MCF 10A (cell line): ENCODE results near the gene SLC12A6. TPM values are rescaled to one million over a fixed set of nuclear protein-coding genes. Genes with fewer than 3 reads are reported as not detected.
"Not testable (repeated sequence)": the region's sequence is repeated elsewhere in the genome, so short reads cannot be mapped to it uniquely, and the experiment has no call there.

ENCODE experiments used
- BruUV-seq: library from RNA; stranded (reverse); fragments of 400-500 nt; replicated peaks from 2 replicates; lab custom pipeline; 2021; lab: Mats Ljungman, UMichigan
- CTCF ChIA-PET: fragments of 300-600 bp; sonication (Branson Sonifier 250); formaldehyde crosslinking; extraction: SDS; loops from one replicate; lab custom pipeline; 2021; ENCODE audit warnings: antibody characterized with exemption, inconsistent platforms; lab: Yijun Ruan, JAX
- POLR2A ChIA-PET: fragments of 300-600, 350-650 bp; sonication (Branson Sonifier 250); formaldehyde crosslinking; extraction: SDS; loops from one replicate; lab custom pipeline; 2020; ENCODE audit warnings: antibody characterized with exemption, inconsistent platforms; lab: Yijun Ruan, JAX
- DNase-seq: peaks from one replicate; pipeline ENCODE4 v3.0.0-alpha.2; 2018; ENCODE audit not compliant: unreplicated experiment
- H3K27ac Mint-ChIP-seq: one replicate; pipeline ENCODE4 v1.8.0; 2022; ENCODE audit warnings: mild to moderate bottlenecking, low read depth, mixed read lengths; ENCODE audit not compliant: unreplicated experiment
- H3K27me3 Mint-ChIP-seq: one replicate; pipeline ENCODE4 v1.8.0; 2022; ENCODE audit warnings: mixed read lengths; ENCODE audit not compliant: insufficient read depth, unreplicated experiment
- H3K36me3 Mint-ChIP-seq: one replicate; pipeline ENCODE4 v1.8.0; 2022; ENCODE audit warnings: mild to moderate bottlenecking, moderate library complexity, mixed read lengths; ENCODE audit not compliant: insufficient read depth, unreplicated experiment
- H3K4me1 Mint-ChIP-seq: one replicate; pipeline ENCODE4 v1.8.0; 2022; ENCODE audit warnings: mixed read lengths; ENCODE audit not compliant: insufficient read depth, unreplicated experiment
- H3K4me3 Mint-ChIP-seq: one replicate; pipeline ENCODE4 v1.8.0; 2022; ENCODE audit warnings: mild to moderate bottlenecking, moderate library complexity, mixed read lengths; ENCODE audit not compliant: unreplicated experiment
- H3K9me3 Mint-ChIP-seq: one replicate; pipeline ENCODE4 v1.8.0; 2022; ENCODE audit warnings: mixed read lengths; ENCODE audit not compliant: unreplicated experiment
- intact Hi-C: fragments of 100-400 bp; cut with micrococcal nuclease; formaldehyde crosslinking; loops from 2 replicates; pipeline ENCODE4 v1.14.1; 2022
- total RNA-seq: library from RNA; stranded (reverse); gene quantifications from 2 replicates; pipeline ENCODE4 v1.2.3, GENCODE V29; 2022
- TF ChIP-seq, protein P1 (sequence below): fragments of 200-600 bp; IDR thresholded peaks from one replicate; pipeline ENCODE4 v1.8.0; 2022; ENCODE audit warnings: antibody characterized with exemption, mild to moderate bottlenecking; ENCODE audit not compliant: unreplicated experiment

SLC12A6 gene
- total RNA-seq, 1 experiment from 2014 or later: 11.7 TPM

GRCh38 chr15:34349769-34350168 lies 12.2 kb upstream of the SLC12A6 start:
- TF ChIP-seq, protein P1, sequence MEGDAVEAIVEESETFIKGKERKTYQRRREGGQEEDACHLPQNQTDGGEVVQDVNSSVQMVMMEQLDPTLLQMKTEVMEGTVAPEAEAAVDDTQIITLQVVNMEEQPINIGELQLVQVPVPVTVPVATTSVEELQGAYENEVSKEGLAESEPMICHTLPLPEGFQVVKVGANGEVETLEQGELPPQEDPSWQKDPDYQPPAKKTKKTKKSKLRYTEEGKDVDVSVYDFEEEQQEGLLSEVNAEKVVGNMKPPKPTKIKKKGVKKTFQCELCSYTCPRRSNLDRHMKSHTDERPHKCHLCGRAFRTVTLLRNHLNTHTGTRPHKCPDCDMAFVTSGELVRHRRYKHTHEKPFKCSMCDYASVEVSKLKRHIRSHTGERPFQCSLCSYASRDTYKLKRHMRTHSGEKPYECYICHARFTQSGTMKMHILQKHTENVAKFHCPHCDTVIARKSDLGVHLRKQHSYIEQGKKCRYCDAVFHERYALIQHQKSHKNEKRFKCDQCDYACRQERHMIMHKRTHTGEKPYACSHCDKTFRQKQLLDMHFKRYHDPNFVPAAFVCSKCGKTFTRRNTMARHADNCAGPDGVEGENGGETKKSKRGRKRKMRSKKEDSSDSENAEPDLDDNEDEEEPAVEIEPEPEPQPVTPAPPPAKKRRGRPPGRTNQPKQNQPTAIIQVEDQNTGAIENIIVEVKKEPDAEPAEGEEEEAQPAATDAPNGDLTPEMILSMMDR: no peak
- ChIA-PET POLR2A (no interaction called here), CTCF (interaction anchor here (1.0 kb wide), 1 partner anchor 17 kb away, joined by 4 read pairs; the partner anchor contains the start of gene LPCAT4)
- DNase-seq: no peak
- H3K27ac Mint-ChIP-seq: no peak overlapping the region
- no peak overlapping the region for H3K4me3 Mint-ChIP-seq
- no peaks in the 10 kb centered on the region for H3K9me3 Mint-ChIP-seq
- H3K4me1 Mint-ChIP-seq: no peaks in the 10 kb centered on the region
- H3K36me3 Mint-ChIP-seq: no peaks in the 10 kb centered on the region
- intact Hi-C loops: no loop called here
- no TSS peak for BruUV-seq
- peaks cover 22% of the 10 kb centered on the region for H3K27me3 Mint-ChIP-seq

DNA sequence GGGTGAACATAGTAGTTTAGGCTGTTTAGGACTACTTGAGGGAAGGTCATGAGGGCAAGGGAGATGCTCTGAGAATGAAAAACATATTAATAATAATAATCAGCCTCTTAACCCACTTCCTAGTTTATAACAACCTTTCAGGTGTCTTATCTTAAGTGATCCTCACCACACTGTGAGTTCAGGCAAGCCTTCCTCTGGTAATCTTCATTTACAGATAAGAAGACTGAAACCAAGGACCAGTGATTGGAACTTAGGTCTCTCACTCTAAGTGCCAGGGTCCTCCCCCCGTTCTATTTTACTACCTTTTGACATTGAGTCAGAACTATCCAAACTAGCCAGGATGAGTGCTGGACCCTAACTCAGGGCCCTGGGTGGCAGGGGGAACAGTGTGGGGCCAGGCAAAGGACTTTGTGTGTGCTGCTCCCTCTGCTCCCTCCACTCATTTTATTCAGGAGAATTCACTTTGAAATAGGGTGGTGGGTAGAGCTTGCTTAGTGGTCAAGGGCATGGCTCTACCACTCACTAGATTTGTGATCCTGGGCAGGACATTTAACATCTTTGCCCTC lies 11.2 kb upstream of the SLC12A6 start:
- DNase-seq: no peak
- H3K9me3 Mint-ChIP-seq: no peaks in the 10 kb centered on the region
- H3K4me3 Mint-ChIP-seq: no peak overlapping the region
- CTCF ChIA-PET: no interaction called here
- peaks cover 22% of the 10 kb centered on the region for H3K27me3 Mint-ChIP-seq
- no peaks in the 10 kb centered on the region for H3K4me1 Mint-ChIP-seq
- TF ChIP-seq, protein P1: no peak
- no peak overlapping the region for H3K27ac Mint-ChIP-seq
- BruUV-seq: no TSS peak
- intact Hi-C loops: no loop called here
- H3K36me3 Mint-ChIP-seq: no peaks in the 10 kb centered on the region
- POLR2A ChIA-PET: no interaction called here

DNA sequence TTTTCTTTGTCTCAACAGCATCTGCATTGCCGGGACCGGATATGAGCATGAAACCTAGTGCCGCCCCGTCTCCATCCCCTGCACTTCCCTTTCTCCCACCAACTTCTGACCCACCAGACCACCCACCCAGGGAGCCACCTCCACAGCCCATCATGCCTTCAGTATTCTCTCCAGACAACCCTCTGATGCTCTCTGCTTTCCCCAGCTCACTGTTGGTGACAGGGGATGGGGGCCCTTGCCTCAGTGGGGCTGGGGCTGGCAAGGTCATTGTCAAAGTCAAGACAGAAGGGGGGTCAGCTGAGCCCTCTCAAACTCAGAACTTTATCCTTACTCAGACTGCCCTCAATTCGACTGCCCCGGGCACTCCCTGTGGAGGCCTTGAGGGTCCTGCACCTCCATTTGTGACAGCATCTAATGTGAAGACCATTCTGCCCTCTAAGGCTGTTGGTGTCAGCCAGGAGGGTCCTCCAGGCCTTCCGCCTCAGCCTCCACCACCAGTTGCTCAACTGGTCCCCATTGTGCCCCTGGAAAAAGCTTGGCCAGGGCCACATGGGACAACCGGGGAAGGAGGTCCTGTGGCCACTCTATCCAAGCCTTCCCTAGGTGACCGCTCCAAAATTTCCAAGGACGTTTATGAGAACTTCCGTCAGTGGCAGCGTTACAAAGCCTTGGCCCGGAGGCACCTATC lies 10.5 kb upstream of the SLC12A6 start:
- Mint-ChIP-seq H3K9me3 (no peaks in the 10 kb centered on the region), H3K4me3 (no peak overlapping the region), H3K4me1 (no peaks in the 10 kb centered on the region), H3K27me3 (peaks cover 22% of the 10 kb centered on the region), H3K36me3 (no peaks in the 10 kb centered on the region), H3K27ac (no peak overlapping the region)
- intact Hi-C loops: no loop called here
- no TSS peak for BruUV-seq
- ChIA-PET CTCF (no interaction called here), POLR2A (no interaction called here)
- no peak for DNase-seq
- TF ChIP-seq, protein P1: no peak

GRCh38 chr15:34342737-34343575 lies 5.4 kb upstream of the SLC12A6 start, which contains the start of the genes NOP10 and NUTM1:
Gene NOP10, minus strand, starts transcription at chr15:34343136. Its CDS starts 63 bp downstream, at chr15:34343073.
Gene NUTM1, plus strand, starts transcription at chr15:34343315. Its CDS starts 382 bp downstream, at chr15:34343697.
- Mint-ChIP-seq H3K4me1 (peaks cover 5% of the 10 kb centered on the region), H3K27ac (no peak within 1 kb of the TSS), H3K27me3 (peaks cover 2% of the 10 kb centered on the region), H3K36me3 (peaks cover 34% of the 10 kb centered on the region), H3K4me3 (no peak within 1 kb of the TSS), H3K9me3 (no peaks in the 10 kb centered on the region)
- TF ChIP-seq, protein P1: peak; percentile 91
- DNase-seq: peak; percentile 91
- CTCF ChIA-PET: interaction anchor here (0.6 to 3.2 kb wide), 15 partner anchors 12 to 133 kb away, joined by 3 to 24 read pairs (median 4); partner anchors contain the start of genes KATNBL1 and LPCAT4
- no TSS peak for BruUV-seq
- POLR2A ChIA-PET: interaction anchor here (0.7 to 2.3 kb wide), 17 partner anchors 9 to 241 kb away, joined by 3 to 44 read pairs (median 4); partner anchors contain the start of genes EMC4, EMC7, GOLGA8A and GOLGA8B
- intact Hi-C loops: loop anchor here (1.0 kb wide), 2 partner anchors 24 to 102 kb away; partner anchors contain the start of gene LPCAT4

GRCh38 chr15:34342213-34342736 lies 4.7 kb upstream of the SLC12A6 start:
- H3K27me3 Mint-ChIP-seq, BruUV-seq: not testable (repeated sequence)

More at GRCh38 chr15:34342213-34342736, 4.7 kb upstream of the SLC12A6 start:
- H3K36me3 Mint-ChIP-seq: peaks cover 34% of the 10 kb centered on the region
- intact Hi-C loops, H3K4me1 Mint-ChIP-seq, H3K9me3 Mint-ChIP-seq, H3K4me3 Mint-ChIP-seq, DNase-seq, H3K27ac Mint-ChIP-seq: not testable (repeated sequence)
- ChIA-PET CTCF (interaction anchor here (0.7 to 3.2 kb wide), 11 partner anchors 13 to 133 kb away, joined by 3 to 24 read pairs (median 5); partner anchors contain the start of genes KATNBL1 and LPCAT4), POLR2A (interaction anchor here (0.7 to 2.3 kb wide), 13 partner anchors 8 to 242 kb away, joined by 3 to 44 read pairs (median 4); partner anchors contain the start of genes EMC4, EMC7, GOLGA8A and GOLGA8B)
